Right lung (tissue), 5 donors: ENCODE results near the gene PAX3. TPM values are rescaled to one million over a fixed set of nuclear protein-coding genes. Genes with fewer than 3 reads are reported as not detected.

Source experiments
- DNase-seq, 2 donors: peaks; one replicate each; pipeline ENCODE4 v3.0.0-alpha.2; 2013
- polyA plus RNA-seq, 5 donors: library from polyadenylated mRNA; unstranded; fragments of 120-200 nt; gene quantifications; one replicate each; pipeline versions ENCODE4 v1.2.1 to v1.2.3, GENCODE V29; 2013; ENCODE audit warnings: inconsistent platforms in 1 of 5, low replicate concordance in 1 of 5; ENCODE audit not compliant: insufficient read length in 5 of 5, insufficient read depth in 1 of 5

PAX3 gene
- polyA plus RNA-seq, 5 donors: 0.13 to 0.14 TPM; not detected in 3

DNA sequence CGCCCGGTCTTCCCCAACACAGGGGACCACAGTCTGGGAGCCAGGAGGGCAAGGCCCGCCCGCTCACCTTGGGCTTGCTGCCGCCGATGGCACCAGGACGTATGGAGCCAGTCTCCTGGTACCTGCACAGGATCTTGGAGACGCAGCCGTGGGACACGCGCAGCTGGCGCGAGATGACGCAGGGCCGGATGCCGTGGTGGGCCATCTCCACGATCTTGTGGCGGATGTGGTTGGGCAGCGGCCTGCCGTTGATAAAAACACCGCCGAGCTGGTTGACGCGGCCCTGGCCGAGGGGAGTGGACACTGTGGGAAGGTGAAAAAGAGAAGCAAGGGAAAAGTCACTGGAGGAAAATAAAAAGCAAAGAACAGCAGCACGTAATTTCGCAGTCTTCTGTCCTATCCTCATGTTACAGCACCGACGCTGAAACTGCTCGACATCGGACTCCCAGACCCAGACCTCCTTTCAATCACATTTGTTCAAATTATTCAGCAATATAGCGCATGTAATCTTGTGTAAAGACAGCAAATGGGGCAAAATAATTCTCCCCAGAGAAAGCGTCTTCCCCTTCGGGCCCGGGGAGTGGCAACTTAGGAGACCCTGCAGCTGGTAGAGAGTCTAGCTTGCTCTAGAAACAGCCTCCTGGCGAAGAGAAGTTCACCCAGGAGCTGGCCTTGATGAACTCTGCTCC is 1.7 kb downstream of the PAX3 start:
- no peak for DNase-seq

DNA sequence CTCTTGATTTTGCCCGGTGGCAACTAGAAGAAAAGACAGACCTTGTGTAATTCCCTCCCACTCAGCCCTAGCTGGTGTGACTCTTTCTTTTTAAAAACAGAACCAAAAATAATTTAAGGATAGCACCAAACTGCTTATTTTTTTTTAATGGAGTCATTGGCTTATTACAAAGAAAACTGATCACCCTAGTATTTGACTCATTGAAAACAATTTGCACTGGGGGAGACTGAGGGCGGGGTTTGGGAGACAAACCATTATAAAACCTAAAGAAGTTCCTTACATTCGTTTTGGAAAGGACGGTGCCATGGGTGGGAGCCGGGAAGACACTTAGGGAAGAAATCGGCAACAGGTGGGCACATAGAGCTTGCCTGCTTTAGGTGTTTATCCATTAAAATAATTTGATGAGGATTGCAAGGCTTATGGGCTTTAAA is 2.5 kb downstream of the PAX3 start:
- no peak for DNase-seq

DNA sequence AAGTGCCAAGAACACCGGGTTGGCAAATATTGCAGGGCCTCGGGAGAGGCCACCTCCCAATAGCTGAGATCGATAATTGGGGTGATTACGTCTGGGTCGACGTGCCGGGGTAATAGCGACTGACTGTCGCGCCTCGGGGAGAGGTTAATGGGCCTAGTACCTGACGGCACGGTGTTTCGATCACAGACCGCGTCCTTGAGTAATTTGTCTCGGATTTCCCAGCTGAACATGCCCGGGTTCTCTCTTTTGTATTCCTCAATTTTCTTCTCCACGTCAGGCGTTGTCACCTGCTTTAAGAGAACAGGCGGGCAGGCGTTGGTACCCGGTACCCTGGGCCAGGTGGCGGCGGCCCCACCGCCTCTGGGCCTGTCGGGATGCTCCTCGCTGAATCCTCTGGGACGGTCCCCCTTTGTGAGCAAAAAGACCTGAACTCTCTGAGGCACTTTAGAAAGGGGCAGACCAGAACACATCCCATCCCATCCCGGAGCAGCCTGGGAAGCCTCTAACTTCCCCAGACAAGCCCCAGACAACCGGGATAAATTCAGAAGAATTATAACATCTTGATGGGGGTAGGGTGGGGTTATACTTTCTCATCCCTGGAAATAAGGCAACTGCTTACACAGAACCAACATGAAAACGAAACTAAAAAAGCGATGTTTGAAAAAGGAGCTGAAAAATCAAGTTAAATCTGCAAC is 3.3 kb downstream of the PAX3 start:
- no peak for DNase-seq

DNA sequence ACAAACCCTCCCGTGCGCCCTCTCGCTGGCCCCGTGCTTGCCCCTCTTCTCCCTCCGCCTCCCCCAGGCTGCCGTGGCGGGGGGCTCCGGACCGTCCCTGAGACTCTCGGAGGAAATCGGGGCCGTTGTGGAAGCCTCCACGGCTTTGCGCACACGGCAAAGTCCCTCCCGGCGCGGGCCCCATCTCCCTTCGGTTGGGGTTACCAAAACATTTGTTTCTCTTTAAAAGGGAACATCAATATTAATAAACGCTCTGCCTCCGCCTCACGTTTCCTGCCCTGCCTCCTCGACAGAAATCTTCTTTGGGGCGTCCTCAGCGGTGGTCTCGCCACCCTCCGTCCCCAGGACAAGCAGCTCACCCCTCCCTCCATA is 3.8 kb downstream of the PAX3 start:
- DNase-seq: no peak

DNA sequence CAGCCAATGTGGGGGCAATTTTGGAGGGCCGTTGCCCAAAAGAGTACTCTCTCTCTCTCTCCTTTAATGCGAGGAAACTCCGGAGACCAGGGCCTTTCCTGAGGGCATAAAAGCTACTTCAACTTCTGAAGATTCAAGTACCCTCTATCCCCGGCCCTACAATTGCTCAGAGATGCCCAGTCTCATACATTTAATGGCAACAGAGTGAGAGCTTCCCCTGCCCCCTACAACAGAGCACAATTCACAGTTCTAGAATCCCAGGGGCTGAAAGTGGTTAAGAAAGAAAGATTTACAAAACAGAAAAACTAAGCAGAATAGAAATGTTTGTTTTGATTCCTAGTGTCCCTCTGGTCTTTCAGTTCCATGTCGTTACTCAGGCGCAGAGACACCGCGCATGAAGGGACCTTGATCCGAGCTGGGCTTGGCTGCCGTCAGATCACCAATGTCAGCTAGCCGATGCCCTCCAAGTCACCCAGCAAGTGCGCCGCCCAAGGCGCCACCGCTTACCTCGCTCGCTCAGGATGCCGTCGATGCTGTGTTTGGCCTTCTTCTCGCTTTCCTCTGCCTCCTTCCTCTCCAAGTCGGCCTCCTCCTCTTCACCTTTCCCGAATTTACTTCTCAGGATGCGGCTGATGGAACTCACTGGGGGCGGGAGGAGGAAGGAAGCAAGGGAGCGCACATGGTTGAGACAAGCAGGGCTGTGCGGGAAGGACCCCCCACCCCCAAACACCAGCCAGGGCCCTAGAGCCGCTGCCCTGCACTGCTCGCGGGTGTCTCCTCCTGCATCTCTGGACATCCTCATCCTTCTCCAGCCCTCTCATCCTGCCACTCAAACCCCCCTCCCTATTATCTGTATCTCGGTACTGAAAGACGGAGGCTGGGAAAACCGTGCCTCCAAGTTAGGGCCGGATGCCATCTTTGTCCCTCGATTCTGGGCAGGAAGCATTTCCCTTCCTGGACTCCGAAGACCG is 4.9 kb downstream of the PAX3 start:
- no peak for DNase-seq

DNA sequence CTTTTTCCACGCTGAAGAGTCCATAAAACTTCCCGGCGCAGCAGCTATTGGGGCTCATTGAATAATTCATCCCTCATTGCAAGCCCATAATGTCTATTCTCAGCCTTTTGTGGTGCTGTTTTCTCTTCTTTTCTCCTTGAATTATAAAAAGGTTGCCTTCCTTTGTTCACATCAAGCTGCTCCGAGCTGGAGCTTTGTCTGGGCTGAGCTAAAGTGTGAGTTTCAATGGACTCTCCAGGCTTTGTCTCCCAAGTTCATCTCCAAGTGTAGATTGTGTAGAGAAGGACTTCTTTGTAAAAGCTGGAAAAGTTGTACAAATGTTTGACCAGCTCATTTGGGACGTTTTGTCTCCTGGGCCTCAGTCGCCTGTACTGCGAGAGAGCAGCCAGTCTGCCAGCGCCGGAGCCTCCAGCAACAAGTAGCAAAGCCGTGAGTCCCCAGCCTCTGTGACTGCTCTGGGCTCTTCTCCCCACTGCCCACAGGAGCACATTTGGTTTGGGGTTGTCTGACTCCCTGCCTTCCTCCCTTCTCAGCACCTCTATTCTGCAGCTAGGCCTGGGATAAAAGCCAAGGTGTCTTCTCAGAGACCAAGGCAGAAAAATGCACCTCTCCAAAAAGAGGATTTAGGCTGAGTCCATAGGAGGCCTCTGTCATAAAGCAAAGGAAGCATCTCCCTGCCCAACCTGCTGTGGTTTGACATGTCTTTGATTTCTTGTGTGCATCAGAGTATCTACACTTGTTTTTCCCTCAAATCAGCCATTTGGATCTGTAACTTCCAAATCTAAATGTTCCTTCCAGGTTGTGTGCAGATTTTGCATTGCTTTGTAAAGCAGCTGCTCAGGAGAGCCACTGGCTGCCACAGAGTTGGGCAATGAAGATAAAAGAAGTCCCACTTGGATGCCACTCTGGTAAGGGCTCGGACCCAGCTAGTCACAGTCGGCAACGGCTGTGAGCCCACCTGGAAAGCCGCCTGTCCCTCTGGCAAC is 6.4 kb downstream of the PAX3 start:
- DNase-seq: no peak

DNA sequence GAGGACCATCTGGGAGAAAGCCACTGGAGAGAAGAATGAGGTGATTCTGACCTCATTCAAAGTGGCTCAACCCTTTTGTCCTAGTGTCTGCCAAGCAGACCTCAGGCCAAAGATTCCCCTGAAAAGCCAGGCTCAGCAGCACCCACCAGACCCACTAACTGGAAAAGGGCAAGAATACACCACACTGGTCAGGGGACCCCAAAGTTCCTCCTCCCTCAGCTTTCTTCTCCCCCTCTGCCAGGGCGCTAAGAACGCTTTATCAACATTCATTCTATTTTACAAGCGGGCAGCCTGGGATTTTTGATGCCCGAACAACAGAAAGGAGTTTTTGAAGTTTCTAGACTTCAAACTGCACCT is 7.3 kb downstream of the PAX3 start:
- DNase-seq: no peak

DNA sequence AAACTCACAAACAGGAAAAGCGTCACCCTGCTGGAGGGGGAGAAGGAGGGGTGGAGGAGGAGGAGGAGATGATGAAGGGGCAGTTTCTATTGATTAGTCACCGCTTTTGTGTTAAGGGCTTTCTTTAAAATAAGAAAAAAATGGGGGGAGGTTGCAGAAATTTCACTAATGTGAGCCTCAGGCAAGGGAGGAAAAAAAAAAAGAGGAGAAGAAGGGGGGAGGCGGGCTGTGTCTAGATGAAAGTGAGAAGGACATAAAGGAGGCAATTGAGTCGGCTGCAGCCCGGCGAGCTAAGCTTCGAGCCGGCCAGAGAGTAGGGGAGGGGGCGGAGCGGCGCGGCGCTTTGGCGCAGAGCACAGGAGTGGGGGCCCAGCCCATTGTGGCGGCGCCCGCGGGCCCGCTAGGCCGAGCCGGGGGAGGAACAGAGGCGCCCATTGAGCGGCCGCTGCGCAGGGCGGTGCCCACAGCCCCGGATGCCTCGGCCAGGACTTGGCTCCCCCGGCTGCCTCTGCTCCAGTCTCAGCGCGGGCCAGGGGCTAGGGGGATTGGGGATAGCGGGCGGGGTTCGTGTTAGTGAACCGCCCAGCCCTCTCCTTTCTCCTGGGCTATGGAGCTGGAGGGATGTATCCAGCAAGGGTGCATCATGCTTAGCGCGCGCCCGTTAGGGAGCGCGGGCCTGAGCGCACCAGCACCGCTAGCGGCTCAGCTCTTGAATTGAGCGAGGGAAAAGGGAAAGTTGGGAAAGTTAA is 7.9 kb downstream of the PAX3 start:
- DNase-seq: no peak

DNA sequence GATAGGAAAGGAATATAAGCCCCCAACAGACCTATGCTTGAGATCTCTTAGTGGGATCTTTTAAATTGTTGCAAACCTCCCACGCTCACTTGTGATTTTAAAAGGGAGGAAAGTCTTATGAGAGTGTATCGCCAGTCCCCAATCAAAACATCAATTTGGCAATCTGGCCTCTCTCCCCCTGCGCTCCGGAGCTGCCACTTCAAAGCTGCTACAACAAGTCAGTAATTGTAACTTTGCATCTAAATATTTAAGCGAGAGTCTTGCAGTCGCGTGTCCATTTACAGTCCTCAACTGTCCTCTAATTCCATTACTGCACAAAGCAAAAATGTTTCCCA is 8.4 kb downstream of the PAX3 start:
- no peak for DNase-seq

DNA sequence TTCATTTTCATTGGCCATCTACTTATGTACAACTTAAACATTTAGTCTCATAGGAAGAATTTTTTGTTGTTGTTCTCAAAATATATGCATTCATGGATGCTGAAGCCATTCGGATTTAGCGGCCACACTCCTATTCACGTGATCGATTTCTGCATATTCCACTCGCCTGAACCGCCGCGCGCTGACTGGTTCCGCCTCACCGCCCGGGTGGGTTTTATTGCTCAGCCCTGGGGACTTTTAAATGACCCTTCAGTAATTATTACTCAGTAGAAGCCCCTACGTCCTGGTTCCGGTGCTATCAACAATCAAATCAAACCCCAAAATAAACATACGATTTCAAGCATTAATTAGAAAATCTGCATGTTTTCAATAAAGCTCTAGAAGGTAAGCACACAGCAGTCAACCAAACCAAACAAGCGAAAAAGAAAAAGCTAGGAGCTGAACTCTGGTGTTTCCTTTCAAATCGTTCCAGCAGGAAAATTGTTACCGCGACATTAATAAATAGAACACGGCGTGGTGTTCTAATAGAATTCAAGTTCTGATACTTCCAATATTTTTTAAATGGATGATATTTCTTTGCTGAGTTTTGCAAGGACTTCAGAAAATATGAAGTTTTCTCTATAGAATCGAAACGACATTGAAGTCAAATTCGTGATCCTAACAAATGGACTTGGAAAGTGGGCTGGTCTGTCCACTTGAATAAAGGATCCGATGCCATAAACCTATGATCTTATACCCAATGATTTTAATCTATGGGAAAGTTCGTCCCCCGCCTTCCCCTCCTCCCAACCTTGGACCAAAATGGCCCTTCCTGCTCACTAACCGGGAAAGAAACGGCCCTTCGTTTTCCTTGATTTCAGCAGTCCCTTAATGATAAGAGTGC is 9.3 kb downstream of the PAX3 start:
- no peak for DNase-seq

DNA sequence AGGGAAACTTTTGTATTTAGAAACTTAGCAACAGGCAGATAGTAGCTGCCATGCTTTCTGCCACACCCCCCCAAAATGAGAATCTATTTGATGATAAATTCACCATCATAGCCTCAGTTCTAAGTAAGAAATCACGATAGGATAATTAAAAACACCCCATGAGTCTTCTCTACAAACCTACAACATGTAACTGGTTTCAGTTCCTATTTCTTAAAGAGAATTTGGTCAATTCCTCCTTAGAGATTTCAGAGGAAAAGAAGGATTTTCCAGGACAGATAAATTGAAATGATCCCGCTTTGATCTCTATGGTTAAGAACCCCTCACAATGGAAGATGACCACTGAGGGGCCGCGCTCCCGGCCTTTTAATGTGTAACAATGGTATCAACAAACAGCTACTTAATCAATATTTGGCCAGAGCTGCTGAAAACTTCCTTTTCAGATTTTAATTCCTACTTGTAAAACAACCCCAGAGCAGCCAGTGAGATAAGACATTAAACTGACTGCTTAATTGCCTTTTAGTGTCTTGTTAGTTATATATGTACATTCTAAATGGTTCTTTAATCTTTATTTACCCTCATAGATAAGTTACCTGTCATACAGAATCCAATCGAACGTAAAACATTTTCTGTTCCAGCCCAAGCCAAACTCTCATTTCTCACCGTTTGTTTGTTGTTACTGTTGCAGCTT is 10.1 kb downstream of the PAX3 start:
- DNase-seq: no peak

DNA sequence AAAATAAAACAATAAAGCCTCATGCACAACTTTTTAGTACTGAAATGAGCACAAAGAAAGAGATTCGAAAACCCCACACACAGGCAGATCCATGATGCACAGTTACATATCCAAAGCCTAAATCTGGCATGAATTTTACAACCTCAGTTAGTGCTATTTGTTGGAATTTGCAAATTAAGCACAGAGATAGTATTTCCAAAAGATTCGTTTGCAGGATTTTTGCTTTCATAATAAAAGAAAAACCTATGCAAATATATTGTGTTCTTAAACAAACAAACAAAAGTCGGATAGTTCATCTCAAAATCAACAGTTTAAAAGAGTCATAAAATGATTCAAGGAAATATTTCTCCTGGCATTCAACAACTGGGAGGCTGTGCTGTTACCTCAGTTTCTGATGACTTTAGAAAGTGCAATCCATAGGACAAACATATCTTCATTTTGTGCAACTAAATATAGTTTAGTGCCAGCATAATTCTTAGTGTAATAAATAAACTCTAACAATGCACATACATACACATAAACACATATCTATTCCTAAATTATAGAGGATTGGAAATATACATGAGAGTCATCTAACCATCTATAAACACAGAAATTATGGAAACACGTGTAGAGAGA is 10.8 kb downstream of the PAX3 start:
- DNase-seq: no peak

DNA sequence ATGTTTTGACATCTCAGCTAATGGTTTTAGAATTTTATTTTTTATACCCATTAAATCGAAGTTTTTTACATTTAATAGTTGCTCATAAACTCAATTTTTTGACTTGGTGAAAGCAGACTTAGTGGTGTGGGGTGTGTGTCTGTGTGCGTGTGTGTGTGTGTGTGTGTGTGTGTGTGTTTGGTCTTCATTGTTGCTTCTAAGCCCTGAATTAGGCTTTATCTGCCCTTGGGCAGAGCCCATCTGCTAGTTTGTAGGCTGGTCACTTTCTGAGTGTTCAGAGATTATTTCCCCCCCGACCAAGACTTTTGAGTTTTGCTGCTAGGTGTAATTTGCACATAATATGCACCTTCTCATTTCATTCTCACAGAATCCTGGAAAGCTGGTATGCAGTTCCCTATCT is 14.3 kb downstream of the PAX3 start:
- DNase-seq: no peak

DNA sequence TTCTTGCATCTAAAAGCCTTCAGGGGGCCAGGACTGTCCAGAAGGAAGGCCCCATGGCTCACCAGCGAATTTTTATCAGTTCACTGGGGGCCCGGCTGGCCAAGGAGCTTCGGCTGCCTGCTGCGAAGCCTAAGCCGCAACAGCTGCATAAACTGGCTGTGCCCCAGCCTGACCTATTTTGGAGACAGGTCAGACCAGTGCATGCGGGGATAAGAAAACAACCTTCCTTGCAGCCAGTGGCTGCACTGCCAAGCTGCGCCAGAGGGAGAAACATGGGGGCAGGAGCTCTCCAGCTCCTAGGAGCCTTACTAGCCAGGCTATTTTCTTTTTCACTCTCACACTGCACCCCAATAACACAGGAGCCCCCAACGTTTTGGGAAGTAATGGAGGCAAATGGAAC is 15.2 kb downstream of the PAX3 start:
- DNase-seq: no peak

DNA sequence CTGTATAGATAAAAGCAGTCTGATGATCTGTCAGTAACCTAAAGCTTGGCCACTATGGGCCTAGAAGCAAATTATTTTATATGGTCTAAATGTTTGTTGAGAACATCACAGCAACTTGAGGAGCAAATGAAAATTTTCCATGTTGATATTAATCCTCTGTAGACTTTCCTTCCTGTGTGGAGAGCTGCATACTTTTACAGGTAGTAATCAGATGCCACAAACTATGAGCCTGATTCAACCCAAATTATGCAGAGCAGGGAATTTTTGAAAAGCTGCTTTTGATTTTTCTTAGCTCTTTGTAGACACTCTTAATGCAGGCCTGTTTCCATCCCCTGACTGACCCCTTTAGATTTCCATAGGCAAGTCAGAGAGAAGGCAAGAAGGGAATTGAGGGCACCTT is 17.3 kb downstream of the PAX3 start:
- DNase-seq: no peak

DNA sequence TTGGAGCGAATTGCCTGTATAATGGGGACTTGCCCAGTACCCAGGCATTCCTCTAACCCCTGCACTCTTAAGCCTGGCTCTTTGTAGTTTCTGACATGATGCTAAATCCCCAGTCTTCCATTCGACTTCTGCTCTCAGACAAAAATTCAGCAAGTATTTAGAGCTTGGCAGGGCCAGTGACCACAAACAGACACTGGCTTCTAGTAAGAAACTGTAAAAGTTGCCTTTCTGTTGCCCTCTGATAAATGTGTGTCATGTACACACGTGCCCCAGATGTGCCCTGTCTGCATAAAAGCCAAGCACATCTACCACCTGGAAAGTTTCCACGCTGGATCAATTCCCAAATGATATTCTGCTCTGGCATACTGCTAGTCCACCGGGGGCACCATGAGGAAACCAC is 18.0 kb downstream of the PAX3 start:
- DNase-seq: no peak

DNA sequence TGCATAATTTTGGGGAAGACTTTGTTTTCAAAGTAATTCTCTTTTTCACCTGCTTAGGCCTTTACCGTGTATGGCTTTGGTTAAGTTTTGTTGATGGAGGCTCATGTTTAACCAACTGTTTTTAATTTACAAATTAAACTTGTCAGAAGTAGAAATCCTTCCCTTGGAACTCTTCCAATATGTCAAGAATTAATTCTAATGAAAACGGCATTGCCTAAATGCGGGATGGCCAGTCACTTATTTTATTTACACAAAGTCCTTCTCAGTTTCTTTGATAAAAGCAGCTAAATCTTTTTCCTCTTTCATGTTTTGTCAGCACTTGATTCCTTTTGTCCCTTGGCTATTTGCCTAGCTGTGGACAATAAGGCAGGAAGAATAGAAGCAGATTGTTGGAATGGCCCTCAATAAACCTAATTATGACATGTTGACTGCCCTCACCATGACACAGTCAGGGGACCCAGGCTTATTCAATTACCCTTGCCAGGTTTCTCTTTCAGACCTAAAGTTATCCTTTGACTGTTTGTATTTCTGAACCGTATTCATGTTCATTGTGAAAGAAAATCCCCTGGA is 26.3 kb downstream of the PAX3 start:
- DNase-seq: no peak

DNA sequence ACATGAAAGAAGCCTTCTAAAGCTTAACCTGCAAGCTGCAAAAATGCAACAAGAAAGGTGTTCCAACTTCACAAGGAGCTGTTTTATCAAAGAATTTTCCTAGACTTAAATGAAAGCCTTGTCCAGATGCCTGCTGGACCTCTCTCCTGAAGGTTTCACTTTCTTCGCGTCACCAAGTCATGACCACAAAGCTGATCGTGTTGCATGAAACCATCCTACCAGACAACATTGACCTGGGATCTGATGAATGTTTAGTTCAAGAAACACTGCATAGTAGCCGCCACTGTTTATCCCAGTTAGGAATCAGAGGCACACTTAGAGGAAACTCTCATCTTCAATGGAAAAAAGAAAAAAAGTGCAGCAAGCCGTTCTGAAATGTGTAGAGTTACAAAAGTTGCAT is 26.9 kb downstream of the PAX3 start:
- DNase-seq: no peak
